IMR-90 (cell line): ENCODE results near the gene RFX3.

ENCODE experiments used
- BHLHE40 ChIP-seq: fragments of 150-350 bp; IDR thresholded peaks from 2 replicates; pipeline ENCODE4 v1.6.1; 2016; ENCODE audit warnings: mild to moderate bottlenecking, low read depth, low read length
- CEBPB ChIP-seq: IDR thresholded peaks from 2 replicates; pipeline ENCODE4 v1.6.1; 2012; ENCODE audit warnings: low read depth, low read length, improper control_type of control experiment
- CTCF ChIP-seq: conservative IDR thresholded peaks from 2 replicates; pipeline ENCODE4 v1.5.1; 2012; ENCODE audit warnings: mild to moderate bottlenecking, low read depth, low read length, improper control_type of control experiment
- ELK1 ChIP-seq: fragments of 150-350 bp; IDR thresholded peaks from 2 replicates; pipeline ENCODE4 v1.6.1; 2016; ENCODE audit warnings: low read depth, mild to moderate bottlenecking, low read length, moderate library complexity, borderline replicate concordance
- FOS ChIP-seq: fragments of 150-350 bp; IDR thresholded peaks from 2 replicates; pipeline ENCODE4 v1.6.1; 2016; ENCODE audit warnings: low read depth, low read length
- MAFK ChIP-seq: IDR thresholded peaks from 2 replicates; pipeline ENCODE4 v1.6.1; 2012; ENCODE audit warnings: low read depth, low read length, improper control_type of control experiment
- MXI1 ChIP-seq: IDR thresholded peaks from 2 replicates; pipeline ENCODE4 v1.6.1; 2012; ENCODE audit warnings: low read depth, mild to moderate bottlenecking, low read length, moderate library complexity, borderline replicate concordance
- POLR2A ChIP-seq: IDR thresholded peaks from 2 replicates; pipeline ENCODE4 v1.6.1; 2012; ENCODE audit warnings: mild to moderate bottlenecking, low read depth, low read length
- RAD21 ChIP-seq: IDR thresholded peaks from 2 replicates; pipeline ENCODE4 v1.6.1; 2012; ENCODE audit warnings: low read length, improper control_type of control experiment
- RCOR1 ChIP-seq: IDR thresholded peaks from 2 replicates; pipeline ENCODE4 v1.6.1; 2012; ENCODE audit warnings: mild to moderate bottlenecking, low read length, improper control_type of control experiment; ENCODE audit not compliant: insufficient replicate concordance
- RFX5 ChIP-seq: IDR thresholded peaks from 2 replicates; pipeline ENCODE4 v1.8.0; 2012; ENCODE audit warnings: low read depth, mild to moderate bottlenecking, low read length, moderate library complexity
- SMC3 ChIP-seq: fragments of 150-350 bp; IDR thresholded peaks from 2 replicates; pipeline ENCODE4 v1.6.1; 2016; ENCODE audit warnings: low read depth, mild to moderate bottlenecking, antibody characterized with exemption, low read length, moderate library complexity
- USF2 ChIP-seq: fragments of 150-350 bp; IDR thresholded peaks from 2 replicates; pipeline ENCODE4 v1.6.1; 2017; ENCODE audit warnings: mild to moderate bottlenecking, antibody characterized with exemption, low read length, low read depth

DNA sequence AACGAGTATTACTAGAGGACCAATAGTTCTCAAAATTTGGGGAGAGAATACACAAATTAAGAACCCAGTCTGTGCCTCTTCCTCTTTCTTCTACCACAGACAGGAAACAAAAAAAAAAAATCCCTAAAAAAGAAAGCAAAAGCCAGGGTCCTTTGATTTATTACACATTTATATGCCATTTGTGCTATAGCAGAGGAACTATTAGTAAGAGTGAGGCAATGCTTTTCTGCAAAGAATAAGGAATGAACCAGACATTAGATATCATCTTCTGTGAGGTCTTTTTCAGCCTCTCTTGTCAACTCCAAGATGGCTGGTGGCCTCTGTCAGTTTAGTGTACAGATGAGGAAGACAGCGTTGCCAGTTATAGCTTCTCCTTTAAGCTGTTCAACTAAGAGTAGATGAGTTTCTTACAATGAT, 127.6 kb downstream of the RFX3 start:
- TF ChIP-seq CTCF (no peak), POLR2A (no peak), FOS (no peak), RFX5 (no peak), RAD21 (no peak), USF2 (no peak), CEBPB (no peak), MXI1 (no peak), BHLHE40 (no peak), MAFK (no peak), RCOR1 (no peak), SMC3 (no peak), ELK1 (no peak)
